Neural progenitor cell (in vitro differentiated cells): ENCODE measurements around the gene PSPH.

Source experiments
- EZH2 ChIP-seq: fragments of 200-600 bp; sonication (generic); IDR thresholded peaks from 2 replicates; pipeline ENCODE4 v1.6.1; 2017; ENCODE audit warnings: antibody characterized with exemption, mild to moderate bottlenecking, moderate library complexity
- TF ChIP-seq, protein P1 (sequence below): fragments of 200-600 bp; sonication (generic); IDR thresholded peaks from 2 replicates; pipeline ENCODE4 v1.5.1; 2017; ENCODE audit warnings: antibody characterized with exemption, mild to moderate bottlenecking

DNA sequence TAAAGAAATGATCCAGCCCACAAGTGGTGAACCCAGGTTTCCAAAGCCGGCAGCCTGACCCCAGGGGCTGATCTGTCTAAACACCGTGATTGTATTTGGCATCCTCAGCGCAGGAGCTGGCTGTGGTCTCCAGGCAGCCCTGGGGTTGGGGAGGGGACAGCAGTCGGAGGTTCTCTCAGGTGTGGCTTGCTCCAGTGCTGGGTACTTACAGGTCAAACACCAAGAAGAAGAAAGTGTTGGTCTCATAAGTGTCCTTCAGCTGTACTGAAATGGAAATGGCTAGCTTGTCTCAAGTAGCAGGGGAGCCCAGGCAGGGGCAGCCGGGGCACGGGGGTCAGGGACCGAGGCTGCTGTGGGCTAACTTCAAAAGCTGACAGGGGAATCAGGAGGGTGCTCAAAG is 35.5 kb upstream of the PSPH start:
- TF ChIP-seq, protein P1, sequence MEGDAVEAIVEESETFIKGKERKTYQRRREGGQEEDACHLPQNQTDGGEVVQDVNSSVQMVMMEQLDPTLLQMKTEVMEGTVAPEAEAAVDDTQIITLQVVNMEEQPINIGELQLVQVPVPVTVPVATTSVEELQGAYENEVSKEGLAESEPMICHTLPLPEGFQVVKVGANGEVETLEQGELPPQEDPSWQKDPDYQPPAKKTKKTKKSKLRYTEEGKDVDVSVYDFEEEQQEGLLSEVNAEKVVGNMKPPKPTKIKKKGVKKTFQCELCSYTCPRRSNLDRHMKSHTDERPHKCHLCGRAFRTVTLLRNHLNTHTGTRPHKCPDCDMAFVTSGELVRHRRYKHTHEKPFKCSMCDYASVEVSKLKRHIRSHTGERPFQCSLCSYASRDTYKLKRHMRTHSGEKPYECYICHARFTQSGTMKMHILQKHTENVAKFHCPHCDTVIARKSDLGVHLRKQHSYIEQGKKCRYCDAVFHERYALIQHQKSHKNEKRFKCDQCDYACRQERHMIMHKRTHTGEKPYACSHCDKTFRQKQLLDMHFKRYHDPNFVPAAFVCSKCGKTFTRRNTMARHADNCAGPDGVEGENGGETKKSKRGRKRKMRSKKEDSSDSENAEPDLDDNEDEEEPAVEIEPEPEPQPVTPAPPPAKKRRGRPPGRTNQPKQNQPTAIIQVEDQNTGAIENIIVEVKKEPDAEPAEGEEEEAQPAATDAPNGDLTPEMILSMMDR, result no peak
- TF ChIP-seq EZH2, result no peak
